ENCODE data around the gene OXT.
"Not testable (repeated sequence)": the region's sequence is repeated elsewhere in the genome, so short reads cannot be mapped to it uniquely, and the experiment has no call there.

OXT gene

DNA sequence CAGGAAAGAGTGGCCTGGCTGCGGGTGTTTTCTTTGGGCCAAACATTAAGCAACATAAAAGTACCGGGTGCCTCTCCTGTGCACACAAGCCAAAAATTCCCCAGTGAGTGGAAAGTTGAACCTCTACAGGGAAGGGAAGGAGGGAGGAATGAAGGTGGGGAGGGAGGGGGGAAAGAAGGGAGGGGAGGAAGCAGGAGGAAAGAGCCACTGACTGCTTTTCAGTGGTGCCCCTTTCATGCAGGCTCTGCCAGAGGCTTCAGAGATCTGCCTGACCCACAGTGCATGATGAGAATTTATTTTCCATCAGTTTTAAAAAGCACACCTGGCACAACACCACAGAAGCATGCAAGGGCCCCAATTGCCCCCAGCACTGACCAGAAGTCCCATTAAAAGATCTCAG lies 40.6 kb downstream of the OXT start:
- no peak overlapping the region for H3K4me3 ChIP-seq (ENCODE audit: low read depth, low read length)
- in situ Hi-C loops (cut with HindIII; ENCODE audit: low sequenced_read_pairs) = no loop called here
- no peak for DNase-seq (ENCODE audit: low read depth, low spot score)
- TF ChIP-seq, protein P1, sequence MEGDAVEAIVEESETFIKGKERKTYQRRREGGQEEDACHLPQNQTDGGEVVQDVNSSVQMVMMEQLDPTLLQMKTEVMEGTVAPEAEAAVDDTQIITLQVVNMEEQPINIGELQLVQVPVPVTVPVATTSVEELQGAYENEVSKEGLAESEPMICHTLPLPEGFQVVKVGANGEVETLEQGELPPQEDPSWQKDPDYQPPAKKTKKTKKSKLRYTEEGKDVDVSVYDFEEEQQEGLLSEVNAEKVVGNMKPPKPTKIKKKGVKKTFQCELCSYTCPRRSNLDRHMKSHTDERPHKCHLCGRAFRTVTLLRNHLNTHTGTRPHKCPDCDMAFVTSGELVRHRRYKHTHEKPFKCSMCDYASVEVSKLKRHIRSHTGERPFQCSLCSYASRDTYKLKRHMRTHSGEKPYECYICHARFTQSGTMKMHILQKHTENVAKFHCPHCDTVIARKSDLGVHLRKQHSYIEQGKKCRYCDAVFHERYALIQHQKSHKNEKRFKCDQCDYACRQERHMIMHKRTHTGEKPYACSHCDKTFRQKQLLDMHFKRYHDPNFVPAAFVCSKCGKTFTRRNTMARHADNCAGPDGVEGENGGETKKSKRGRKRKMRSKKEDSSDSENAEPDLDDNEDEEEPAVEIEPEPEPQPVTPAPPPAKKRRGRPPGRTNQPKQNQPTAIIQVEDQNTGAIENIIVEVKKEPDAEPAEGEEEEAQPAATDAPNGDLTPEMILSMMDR (IDR thresholded peaks at IDR 0.05; ENCODE audit: low read depth, low read length) = no peak

DNA sequence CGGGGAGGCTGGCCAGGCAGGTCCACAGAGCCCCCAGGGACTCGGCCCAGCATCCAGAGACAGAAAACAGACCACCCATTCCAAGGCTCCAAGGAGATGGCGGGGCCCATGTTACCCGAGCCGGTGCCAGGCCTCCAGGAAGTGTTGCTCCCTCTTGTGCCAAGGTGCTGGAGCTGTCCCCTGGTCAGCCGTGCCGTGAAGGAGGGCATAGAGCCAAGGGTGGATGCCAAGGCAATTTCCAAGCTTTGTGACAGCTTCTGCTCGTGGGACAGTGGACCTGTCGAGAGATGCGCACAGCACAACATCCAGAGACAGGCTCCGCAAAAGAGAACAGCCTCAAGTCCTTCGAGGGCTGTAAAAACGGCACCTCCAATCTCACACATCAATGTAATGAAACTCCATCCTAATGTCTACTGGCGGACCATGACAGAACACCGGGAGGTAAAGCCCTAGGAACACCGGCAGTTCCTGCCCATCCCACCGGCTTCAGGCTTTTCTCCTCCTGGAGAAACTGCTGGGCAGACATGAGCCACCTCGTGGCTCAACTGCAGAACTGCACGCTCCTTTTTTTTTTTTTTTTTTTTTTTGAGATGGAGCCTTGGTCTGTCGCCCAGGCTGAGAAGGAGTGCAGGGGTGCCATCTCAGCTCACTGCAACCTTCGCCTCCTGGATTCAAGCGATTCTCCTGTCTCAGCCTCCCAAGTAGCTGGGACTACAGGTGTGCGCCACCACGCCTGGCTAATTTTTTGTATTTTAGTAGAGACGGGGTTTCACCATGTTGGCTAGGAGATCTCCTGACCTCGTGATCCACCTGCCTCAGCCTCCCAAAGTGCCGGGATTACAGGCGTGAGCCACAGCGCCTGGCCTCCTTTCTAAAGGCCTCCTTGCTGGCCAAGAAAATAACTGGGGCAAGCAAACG lies 44.0 kb downstream of the OXT start:
- no peak overlapping the region for H3K4me3 ChIP-seq (ENCODE audit: low read depth, low read length)
- peak; percentile 56 for DNase-seq (ENCODE audit: low read depth, low spot score)
- in situ Hi-C loops (cut with HindIII; ENCODE audit: low sequenced_read_pairs) = no loop called here
- TF ChIP-seq, protein P1 (IDR thresholded peaks at IDR 0.05; ENCODE audit: low read depth, low read length) = peak; percentile 87

DNA sequence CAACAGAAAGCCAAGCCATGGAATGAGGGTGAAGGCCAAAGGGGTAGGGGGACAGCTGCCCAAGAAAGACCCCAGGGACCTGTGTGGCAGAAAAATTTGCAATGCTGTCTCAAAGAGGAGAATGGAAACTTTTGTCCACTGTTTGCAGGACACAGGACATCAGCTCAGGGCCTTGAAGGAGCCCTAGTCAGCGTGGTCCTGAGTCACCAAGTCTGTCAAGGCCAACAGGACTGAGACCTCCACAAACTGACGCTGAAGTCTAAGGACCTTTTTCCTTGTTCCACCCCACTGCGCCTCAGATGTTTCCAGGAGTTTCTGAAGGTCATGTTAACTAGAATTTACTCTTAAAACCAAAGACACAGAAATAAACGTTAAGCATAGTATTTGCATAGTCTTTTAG lies 44.9 kb downstream of the OXT start:
- TF ChIP-seq, protein P1 (IDR thresholded peaks at IDR 0.05; ENCODE audit: low read depth, low read length) = no peak
- no peak for DNase-seq (ENCODE audit: low read depth, low spot score)
- H3K4me3 ChIP-seq (ENCODE audit: low read depth, low read length) = no peak overlapping the region
- in situ Hi-C loops (cut with HindIII; ENCODE audit: low sequenced_read_pairs) = no loop called here

DNA sequence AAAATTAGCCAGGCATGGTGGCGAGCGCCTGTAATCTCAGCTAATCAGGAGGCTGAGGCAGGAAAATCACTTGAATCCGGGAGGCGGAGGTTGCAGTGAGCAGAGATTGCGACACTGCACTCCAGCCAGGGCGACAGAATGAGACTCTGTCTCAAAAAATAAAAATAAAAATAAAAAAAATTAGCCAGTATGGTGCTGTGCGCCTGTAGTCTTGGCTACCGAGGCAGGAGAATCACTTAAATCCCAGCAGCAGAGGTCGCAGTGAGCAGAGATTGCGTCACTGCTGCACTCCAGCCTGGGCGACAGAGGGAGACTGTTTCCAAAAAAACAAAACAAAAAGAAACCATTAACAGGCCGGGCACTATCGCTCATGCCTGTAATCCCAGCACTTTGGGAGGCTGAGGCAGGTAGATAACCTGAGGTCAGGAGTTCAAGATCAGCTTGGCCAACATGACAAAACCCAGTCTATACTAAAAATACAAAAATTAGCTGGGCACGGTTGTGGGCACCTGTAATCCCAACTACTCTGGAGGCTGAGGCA lies 46.5 kb downstream of the OXT start:
- peak; percentile 73 for DNase-seq (ENCODE audit: low read depth, low spot score)
- TF ChIP-seq, protein P1 (IDR thresholded peaks at IDR 0.05; ENCODE audit: low read depth, low read length) = peak; percentile 64
- H3K4me3 ChIP-seq (ENCODE audit: low read depth, low read length); in situ Hi-C loops (cut with HindIII; ENCODE audit: low sequenced_read_pairs): not testable (repeated sequence)

DNA sequence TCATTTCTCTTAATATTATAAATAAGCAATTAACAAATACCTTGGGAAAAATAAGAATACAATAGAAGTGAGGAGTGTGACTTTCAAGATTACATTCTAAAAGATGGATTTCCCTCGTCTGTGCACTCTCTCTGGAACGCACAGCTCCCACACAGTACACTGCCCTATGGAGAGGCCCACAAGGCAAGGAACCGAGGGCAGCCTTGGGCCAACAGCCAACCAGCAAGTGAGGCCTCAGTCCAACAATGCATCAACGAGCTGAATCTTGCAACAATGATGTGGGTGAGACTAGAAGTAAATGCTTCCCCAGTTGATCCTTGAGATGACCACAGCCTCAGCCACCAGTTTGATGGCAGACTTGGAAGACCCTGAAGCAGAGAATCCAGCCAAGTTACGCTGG lies 47.6 kb downstream of the OXT start:
- TF ChIP-seq, protein P1 (IDR thresholded peaks at IDR 0.05; ENCODE audit: low read depth, low read length) = no peak

DNA sequence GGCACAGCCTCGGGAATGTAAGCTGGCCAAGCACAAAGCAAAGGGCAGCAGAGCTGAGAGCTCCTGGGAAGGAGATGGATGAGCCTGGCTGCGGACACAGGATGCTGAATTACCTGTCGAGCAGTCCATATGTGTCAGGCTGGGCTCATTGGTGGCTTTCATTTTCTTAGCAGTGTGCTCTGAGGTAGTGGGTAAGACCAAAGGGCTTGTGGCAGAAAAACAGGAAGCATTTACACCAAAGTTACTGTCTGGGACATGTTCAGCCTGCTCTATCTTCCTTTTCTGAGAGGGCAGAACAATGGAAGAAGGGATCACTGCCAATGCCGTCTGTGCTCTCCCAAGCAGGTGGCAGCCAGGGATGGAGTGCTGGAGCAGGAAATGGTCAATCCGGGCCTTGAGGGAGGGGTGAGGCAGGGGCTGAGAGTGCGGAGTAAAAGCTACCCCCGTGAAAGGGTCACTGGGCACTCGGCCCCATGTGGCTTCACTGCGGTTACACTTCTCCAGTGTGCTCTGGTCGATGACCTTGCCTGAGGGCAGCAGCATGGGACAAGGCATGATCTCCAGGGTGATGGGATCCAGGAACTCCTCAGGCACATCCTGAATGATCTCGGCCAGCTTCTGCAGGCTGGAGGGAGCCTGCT lies 50.0 kb downstream of the OXT start:
- in situ Hi-C loops (cut with HindIII; ENCODE audit: low sequenced_read_pairs) = no loop called here
- TF ChIP-seq, protein P1 (IDR thresholded peaks at IDR 0.05; ENCODE audit: low read depth, low read length) = no peak
- DNase-seq (ENCODE audit: low read depth, low spot score) = no peak
- H3K4me3 ChIP-seq (ENCODE audit: low read depth, low read length) = no peak overlapping the region

More for the DNA sequence above, 47.6 kb downstream of the OXT start:
- no peak overlapping the region for H3K4me3 ChIP-seq (ENCODE audit: low read depth, low read length)
- no peak for DNase-seq (ENCODE audit: low read depth, low spot score)
- in situ Hi-C loops (cut with HindIII; ENCODE audit: low sequenced_read_pairs) = no loop called here

Data from astrocyte of the spinal cord (primary cell).